Gastrocnemius medialis (tissue), 4 donors: Measurements from ENCODE around the gene PRMT3. TPM values are rescaled to one million over a fixed set of nuclear protein-coding genes. Genes with fewer than 3 reads are reported as not detected.

ENCODE experiments used
- ATAC-seq, 2 donors: fragments of 150-250 bp; one replicate each; pipeline ENCODE4 v1.9.1; 2016
- DNase-seq, 2 donors: peaks; one replicate each; pipeline ENCODE4 v3.0.0-alpha.2; 2019
- H3K27ac ChIP-seq, 4 donors: fragments of 200-600 bp; sonication (generic); 1 replicate in 1 of 4; 2 replicates in 3 of 4; pipeline ENCODE4 v1.5.1; 2016 to 2018; ENCODE audit warnings: mild to moderate bottlenecking in 2 of 4, moderate library complexity in 1 of 4
- H3K27me3 ChIP-seq, 3 donors: fragments of 200-600 bp; sonication (generic) in 2 of 3; 1 replicate in 1 of 3; 2 replicates in 2 of 3; pipeline versions ENCODE4 v1.5.1 to v1.6.0; 2016 to 2019; ENCODE audit warnings: mild to moderate bottlenecking in 1 of 3, moderate library complexity in 1 of 3
- H3K36me3 ChIP-seq, 2 donors: fragments of 200-600 bp; sonication (generic) in 1 of 2; one replicate each; pipeline ENCODE4 v1.5.1; 2017 to 2018
- H3K4me1 ChIP-seq, 2 donors: fragments of 200-600 bp; sonication (generic) in 1 of 2; one replicate each; pipeline ENCODE4 v1.5.1; 2016 to 2017; ENCODE audit warnings: mild to moderate bottlenecking in 2 of 2
- H3K4me3 ChIP-seq, 4 donors: fragments of 200-600 bp; sonication (generic) in 3 of 4; 1 replicate in 1 of 4; 2 replicates in 3 of 4; pipeline ENCODE4 v1.5.1; 2016 to 2019; ENCODE audit warnings: mild to moderate bottlenecking in 2 of 4
- H3K9me3 ChIP-seq, 3 donors: fragments of 200-600 bp; sonication (generic) in 2 of 3; 1 replicate in 1 of 3; 2 replicates in 2 of 3; pipeline ENCODE4 v1.5.1; 2016 to 2019
- CTCF ChIP-seq, 5 experiments: fragments of 450-650 bp in 3 of 5; fragments of 200-600 bp in 2 of 5; sonication (generic) in 2 of 5; IDR thresholded peaks in 4 of 5; conservative IDR thresholded peaks in 1 of 5; 1 replicate in 4 of 5; 2 replicates in 1 of 5; pipeline ENCODE4 v1.5.1; 2016 to 2019; ENCODE audit warnings: antibody characterized with exemption in 5 of 5, mild to moderate bottlenecking in 3 of 5, moderate library complexity in 3 of 5
- POLR2A ChIP-seq, 2 donors: fragments of 450-650 bp; IDR thresholded peaks; one replicate each; pipeline ENCODE4 v1.6.1; 2017; ENCODE audit warnings: antibody characterized with exemption in 2 of 2, mild to moderate bottlenecking in 2 of 2, moderate library complexity in 2 of 2
- in situ Hi-C, 4 donors: fragments of 200-750 bp; cut with MboI; loops; one replicate each; pipeline versions ENCODE4 v1.15.0 to v1.8.0; 2017; ENCODE audit warnings: low sequenced_read_pairs in 4 of 4
- intact Hi-C: fragments of 100-400 bp; cut with DNase I; formaldehyde crosslinking; loops from one replicate; pipeline ENCODE4 v1.15.1; 2023; ENCODE audit warnings: low total_unique reads
- total RNA-seq, 4 donors: library from RNA; depleted of rRNA; stranded (reverse); fragments of >200 nt; gene quantifications; one replicate each; pipeline versions ENCODE4 v1.1.0 to v1.2.3, GENCODE V29; 2016

Gene PRMT3
- total RNA-seq, 4 donors from 2014 or later: 14.0 to 20.1 (median 17.0) TPM

- in situ Hi-C loops: loop anchor here in 1 of 4 donors (25.0 kb wide), 1 partner anchor 430 kb away; no protein-coding TSS in a partner anchor
- peaks cover 0 to 27% of the 10 kb centered on the region in 2 donors for H3K36me3 ChIP-seq
- no peaks in the 10 kb centered on the region for H3K9me3 ChIP-seq
- intact Hi-C loops: no loop called here
- DNase-seq (peak; percentile 12 to 30), ATAC-seq (peak in 1 of 2 donors; percentile 34)
- TF ChIP-seq CTCF (IDR thresholded peaks at IDR 0.05 in 4 of 5, conservative IDR thresholded peaks at IDR 0.05 in 1 of 5): no peak
- no peak for TF ChIP-seq POLR2A (IDR thresholded peaks at IDR 0.05)
- no peaks in the 10 kb centered on the region for H3K27me3 ChIP-seq
- peaks cover 12 to 36% of the 10 kb centered on the region in 2 donors for H3K4me1 ChIP-seq
- peak overlapping the region; percentile 5 to 65 (median 44) for H3K27ac ChIP-seq
- no peak overlapping the region for H3K4me3 ChIP-seq
These were observed 20.1 kb upstream of the PRMT3 start for GRCh38 chr11:20367313-20367948.

DNA sequence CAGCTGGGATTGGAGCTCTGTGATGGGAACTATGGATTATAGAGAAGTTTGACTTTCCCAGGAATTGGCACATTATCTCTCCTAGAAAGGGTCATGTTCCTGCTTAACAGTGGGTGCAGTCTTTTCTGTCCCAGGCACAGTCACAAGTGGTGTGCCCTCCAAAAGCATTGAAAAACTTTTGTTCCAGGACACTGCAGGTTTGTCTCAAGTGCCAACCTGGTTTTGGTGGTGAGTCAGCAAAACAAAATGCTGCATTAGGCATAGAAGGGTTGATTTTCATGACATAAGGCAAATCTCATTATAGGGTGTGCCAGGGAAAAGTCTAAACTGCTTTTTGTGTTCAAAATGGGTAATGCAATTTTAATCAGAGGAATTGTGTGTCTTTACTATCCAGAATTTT, 19.1 kb upstream of the PRMT3 start:
- Histone ChIP-seq H3K27me3 (no peaks in the 10 kb centered on the region), H3K4me3 (no peak overlapping the region), H3K36me3 (peaks cover 0 to 27% of the 10 kb centered on the region in 2 donors), H3K27ac (no peak overlapping the region), H3K4me1 (peaks cover 12 to 32% of the 10 kb centered on the region in 2 donors), H3K9me3 (no peaks in the 10 kb centered on the region)
- in situ Hi-C loops: loop anchor here in 1 of 4 donors (25.0 kb wide), 1 partner anchor 431 kb away; no protein-coding TSS in a partner anchor
- DNase-seq: no peak
- no peak for TF ChIP-seq CTCF (IDR thresholded peaks at IDR 0.05 in 4 of 5, conservative IDR thresholded peaks at IDR 0.05 in 1 of 5)
- TF ChIP-seq POLR2A (IDR thresholded peaks at IDR 0.05): no peak
- no peak for ATAC-seq
- intact Hi-C loops: no loop called here

GRCh38 chr11:20369826-20370225, 17.7 kb upstream of the PRMT3 start:
- Histone ChIP-seq H3K36me3 (peaks cover 0 to 27% of the 10 kb centered on the region in 2 donors), H3K9me3 (no peaks in the 10 kb centered on the region), H3K27ac (no peak overlapping the region), H3K4me1 (peaks cover 3 to 32% of the 10 kb centered on the region in 2 donors), H3K27me3 (no peaks in the 10 kb centered on the region), H3K4me3 (no peak overlapping the region)
- intact Hi-C loops (no loop called here), in situ Hi-C loops (loop anchor here in 1 of 4 donors (25.0 kb wide), 1 partner anchor 433 kb away; no protein-coding TSS in a partner anchor)
- ATAC-seq: no peak
- DNase-seq: no peak
- no peak for TF ChIP-seq POLR2A (IDR thresholded peaks at IDR 0.05)

GRCh38 chr11:20372081-20372626, 15.4 kb upstream of the PRMT3 start:
- in situ Hi-C loops (loop anchor here in 1 of 4 donors (25.0 kb wide), 1 partner anchor 435 kb away; no protein-coding TSS in a partner anchor), intact Hi-C loops (no loop called here)
- H3K4me1 ChIP-seq: peaks cover 0 to 13% of the 10 kb centered on the region in 2 donors
- no peak for ATAC-seq
- H3K27ac ChIP-seq: no peak overlapping the region
- no peak for TF ChIP-seq CTCF (IDR thresholded peaks at IDR 0.05 in 4 of 5, conservative IDR thresholded peaks at IDR 0.05 in 1 of 5)
- TF ChIP-seq POLR2A (IDR thresholded peaks at IDR 0.05): no peak
- H3K27me3 ChIP-seq: no peaks in the 10 kb centered on the region
- H3K36me3 ChIP-seq: peaks cover 0 to 36% of the 10 kb centered on the region in 2 donors
- no peak for DNase-seq
- H3K4me3 ChIP-seq: no peak overlapping the region
- H3K9me3 ChIP-seq: no peaks in the 10 kb centered on the region

DNA sequence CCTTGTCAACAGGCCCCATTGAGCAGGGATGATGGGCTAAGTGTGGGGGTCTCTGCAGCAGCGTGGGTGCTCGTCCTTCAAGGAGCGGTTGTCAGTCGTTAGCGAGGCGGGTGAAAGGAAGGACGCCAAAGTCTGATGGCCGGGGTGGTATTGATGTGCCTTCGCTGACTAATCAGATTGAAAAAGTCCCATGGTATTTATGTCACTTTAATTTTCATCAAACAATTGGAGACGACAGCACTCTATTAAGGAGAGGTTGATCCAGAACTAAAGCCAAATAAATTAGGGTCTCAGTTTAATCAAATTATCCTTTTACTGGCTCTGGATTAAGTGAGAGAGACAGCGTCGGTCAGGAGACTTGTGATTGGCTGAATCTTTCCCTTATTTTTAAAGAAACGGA, 14.4 kb upstream of the PRMT3 start:
- no peak for TF ChIP-seq CTCF (IDR thresholded peaks at IDR 0.05 in 4 of 5, conservative IDR thresholded peaks at IDR 0.05 in 1 of 5)
- TF ChIP-seq POLR2A (IDR thresholded peaks at IDR 0.05): no peak
- Histone ChIP-seq H3K27me3 (no peaks in the 10 kb centered on the region), H3K4me3 (no peak overlapping the region), H3K9me3 (no peaks in the 10 kb centered on the region), H3K36me3 (peaks cover 0 to 35% of the 10 kb centered on the region in 2 donors), H3K4me1 (peaks cover 0 to 7% of the 10 kb centered on the region in 2 donors), H3K27ac (no peak overlapping the region)
- intact Hi-C loops: no loop called here
- no peak for ATAC-seq
- in situ Hi-C loops: loop anchor here in 1 of 4 donors (25.0 kb wide), 1 partner anchor 436 kb away; no protein-coding TSS in a partner anchor
- DNase-seq: no peak
